ENCODE results near the gene COX7C.

The COX7C gene

DNA sequence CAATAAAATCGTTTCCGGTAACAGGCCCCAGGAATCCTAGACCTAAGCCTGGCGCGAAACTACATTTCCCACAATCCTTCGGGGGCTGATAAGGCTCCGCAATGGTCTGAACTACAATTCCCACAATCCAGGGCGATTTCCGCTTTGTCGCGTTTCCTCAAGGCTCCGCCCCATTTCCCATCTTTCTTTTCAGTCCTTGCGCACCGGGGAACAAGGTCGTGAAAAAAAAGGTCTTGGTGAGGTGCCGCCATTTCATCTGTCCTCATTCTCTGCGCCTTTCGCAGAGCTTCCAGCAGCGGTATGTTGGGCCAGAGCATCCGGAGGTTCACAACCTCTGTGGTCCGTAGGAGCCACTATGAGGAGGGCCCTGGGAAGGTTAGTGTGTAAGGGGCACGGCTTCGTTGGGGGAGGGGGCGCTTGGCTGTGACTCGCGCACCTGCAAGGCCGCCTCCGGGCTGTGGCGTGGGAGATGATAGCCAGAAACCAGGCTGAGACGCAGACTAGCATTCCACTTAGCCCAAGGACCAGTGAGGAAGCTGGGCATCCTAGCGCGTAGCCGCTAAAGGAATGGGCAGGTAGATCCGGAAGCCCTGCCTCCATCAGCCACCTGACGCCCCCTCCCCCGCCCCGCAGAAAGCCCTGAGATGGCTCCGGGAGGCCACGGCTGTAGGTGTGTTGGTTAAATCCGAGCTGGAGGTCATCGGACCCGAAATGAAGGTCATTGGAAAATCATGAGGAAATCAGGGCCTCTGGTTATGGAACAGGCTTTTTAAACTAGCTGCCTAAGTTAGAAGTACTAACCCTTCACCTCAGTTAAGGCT is at the start of gene COX7C (continued):
- TF ChIP-seq, protein P1, sequence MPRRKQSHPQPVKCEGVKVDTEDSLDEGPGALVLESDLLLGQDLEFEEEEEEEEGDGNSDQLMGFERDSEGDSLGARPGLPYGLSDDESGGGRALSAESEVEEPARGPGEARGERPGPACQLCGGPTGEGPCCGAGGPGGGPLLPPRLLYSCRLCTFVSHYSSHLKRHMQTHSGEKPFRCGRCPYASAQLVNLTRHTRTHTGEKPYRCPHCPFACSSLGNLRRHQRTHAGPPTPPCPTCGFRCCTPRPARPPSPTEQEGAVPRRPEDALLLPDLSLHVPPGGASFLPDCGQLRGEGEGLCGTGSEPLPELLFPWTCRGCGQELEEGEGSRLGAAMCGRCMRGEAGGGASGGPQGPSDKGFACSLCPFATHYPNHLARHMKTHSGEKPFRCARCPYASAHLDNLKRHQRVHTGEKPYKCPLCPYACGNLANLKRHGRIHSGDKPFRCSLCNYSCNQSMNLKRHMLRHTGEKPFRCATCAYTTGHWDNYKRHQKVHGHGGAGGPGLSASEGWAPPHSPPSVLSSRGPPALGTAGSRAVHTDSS (tag by site-specific recombination; IDR thresholded peaks at IDR 0.05): no peak
- TF ChIP-seq, protein P2, sequence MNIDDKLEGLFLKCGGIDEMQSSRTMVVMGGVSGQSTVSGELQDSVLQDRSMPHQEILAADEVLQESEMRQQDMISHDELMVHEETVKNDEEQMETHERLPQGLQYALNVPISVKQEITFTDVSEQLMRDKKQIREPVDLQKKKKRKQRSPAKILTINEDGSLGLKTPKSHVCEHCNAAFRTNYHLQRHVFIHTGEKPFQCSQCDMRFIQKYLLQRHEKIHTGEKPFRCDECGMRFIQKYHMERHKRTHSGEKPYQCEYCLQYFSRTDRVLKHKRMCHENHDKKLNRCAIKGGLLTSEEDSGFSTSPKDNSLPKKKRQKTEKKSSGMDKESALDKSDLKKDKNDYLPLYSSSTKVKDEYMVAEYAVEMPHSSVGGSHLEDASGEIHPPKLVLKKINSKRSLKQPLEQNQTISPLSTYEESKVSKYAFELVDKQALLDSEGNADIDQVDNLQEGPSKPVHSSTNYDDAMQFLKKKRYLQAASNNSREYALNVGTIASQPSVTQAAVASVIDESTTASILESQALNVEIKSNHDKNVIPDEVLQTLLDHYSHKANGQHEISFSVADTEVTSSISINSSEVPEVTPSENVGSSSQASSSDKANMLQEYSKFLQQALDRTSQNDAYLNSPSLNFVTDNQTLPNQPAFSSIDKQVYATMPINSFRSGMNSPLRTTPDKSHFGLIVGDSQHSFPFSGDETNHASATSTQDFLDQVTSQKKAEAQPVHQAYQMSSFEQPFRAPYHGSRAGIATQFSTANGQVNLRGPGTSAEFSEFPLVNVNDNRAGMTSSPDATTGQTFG (tag by site-specific recombination; IDR thresholded peaks at IDR 0.05; ENCODE audit: borderline replicate concordance): no peak
- TF ChIP-seq ZNF777 (tag by site-specific recombination; IDR thresholded peaks at IDR 0.05; ENCODE audit: borderline replicate concordance): no peak
- 0 out of 2 replicates have a peak, but pooled peaks have one; percentile 36 for TF ChIP-seq ZSCAN30 (tag by site-specific recombination; IDR thresholded peaks at IDR 0.05)
- TF ChIP-seq, protein P3, sequence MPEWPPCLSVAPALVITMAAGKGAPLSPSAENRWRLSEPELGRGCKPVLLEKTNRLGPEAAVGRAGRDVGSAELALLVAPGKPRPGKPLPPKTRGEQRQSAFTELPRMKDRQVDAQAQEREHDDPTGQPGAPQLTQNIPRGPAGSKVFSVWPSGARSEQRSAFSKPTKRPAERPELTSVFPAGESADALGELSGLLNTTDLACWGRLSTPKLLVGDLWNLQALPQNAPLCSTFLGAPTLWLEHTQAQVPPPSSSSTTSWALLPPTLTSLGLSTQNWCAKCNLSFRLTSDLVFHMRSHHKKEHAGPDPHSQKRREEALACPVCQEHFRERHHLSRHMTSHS (tag by site-specific recombination; IDR thresholded peaks at IDR 0.05): no peak
- TF ChIP-seq ZNF23 (tag by site-specific recombination; IDR thresholded peaks at IDR 0.05; ENCODE audit: borderline replicate concordance): no peak
- TF ChIP-seq MZF1 (tag by site-specific recombination; IDR thresholded peaks at IDR 0.05; ENCODE audit: borderline replicate concordance): no peak
- peak; percentile 82 for TF ChIP-seq YY1 (tag by site-specific recombination; IDR thresholded peaks at IDR 0.05)
- TF ChIP-seq HOXD13 (CRISPR knock-in tag; IDR thresholded peaks at IDR 0.05; ENCODE audit: borderline replicate concordance): no peak
- TF ChIP-seq ZNF670 (tag by site-specific recombination; IDR thresholded peaks at IDR 0.05; ENCODE audit: low read depth): no peak
- TF ChIP-seq ZNF521 (tag by site-specific recombination; IDR thresholded peaks at IDR 0.05): no peak
- TF ChIP-seq BCL11A (tag by site-specific recombination; IDR thresholded peaks at IDR 0.05; ENCODE audit: low read depth): no peak
- no peak for TF ChIP-seq KLF7 (tag by site-specific recombination; IDR thresholded peaks at IDR 0.05; ENCODE audit: borderline replicate concordance)
- TF ChIP-seq HOXA7 (CRISPR knock-in tag; IDR thresholded peaks at IDR 0.05; ENCODE audit: borderline replicate concordance): no peak
- TF ChIP-seq ZNF658 (tag by site-specific recombination; IDR thresholded peaks at IDR 0.05): no peak
- peak; percentile 79; the same call in 1 of the 2 replicates for TF ChIP-seq ZXDB (tag by site-specific recombination; IDR thresholded peaks at IDR 0.05)
- no peak for TF ChIP-seq SCRT2 (tag by site-specific recombination; IDR thresholded peaks at IDR 0.05)
- TF ChIP-seq ZNF843 (tag by site-specific recombination; IDR thresholded peaks at IDR 0.05): no peak
- no peak for TF ChIP-seq ZNF157 (tag by site-specific recombination; IDR thresholded peaks at IDR 0.05)
- TF ChIP-seq ZBTB1 (tag by site-specific recombination; IDR thresholded peaks at IDR 0.05): no peak
- TF ChIP-seq ZFHX2 (tag by site-specific recombination; conservative IDR thresholded peaks at IDR 0.05): peak; percentile 74
- TF ChIP-seq ZNF394 (tag by site-specific recombination; IDR thresholded peaks at IDR 0.05; ENCODE audit: borderline replicate concordance): peak; percentile 33; the same call in 1 of the 2 replicates
- TF ChIP-seq FEZF1 (tag by site-specific recombination; IDR thresholded peaks at IDR 0.05): no peak
- TF ChIP-seq ZNF16 (tag by site-specific recombination; IDR thresholded peaks at IDR 0.05; ENCODE audit: low read depth): no peak
- peak; percentile 64 for TF ChIP-seq SETDB1 (IDR thresholded peaks at IDR 0.05; ENCODE audit: insufficient read length, low read length)
- TF ChIP-seq, protein P4, sequence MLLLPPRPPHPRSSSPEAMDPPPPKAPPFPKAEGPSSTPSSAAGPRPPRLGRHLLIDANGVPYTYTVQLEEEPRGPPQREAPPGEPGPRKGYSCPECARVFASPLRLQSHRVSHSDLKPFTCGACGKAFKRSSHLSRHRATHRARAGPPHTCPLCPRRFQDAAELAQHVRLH (tag by site-specific recombination; IDR thresholded peaks at IDR 0.05): 0 out of 2 replicates have a peak, but pooled peaks have one; percentile 10
- TF ChIP-seq ZNF701 (tag by site-specific recombination; IDR thresholded peaks at IDR 0.05): no peak
- TF ChIP-seq, protein P5, sequence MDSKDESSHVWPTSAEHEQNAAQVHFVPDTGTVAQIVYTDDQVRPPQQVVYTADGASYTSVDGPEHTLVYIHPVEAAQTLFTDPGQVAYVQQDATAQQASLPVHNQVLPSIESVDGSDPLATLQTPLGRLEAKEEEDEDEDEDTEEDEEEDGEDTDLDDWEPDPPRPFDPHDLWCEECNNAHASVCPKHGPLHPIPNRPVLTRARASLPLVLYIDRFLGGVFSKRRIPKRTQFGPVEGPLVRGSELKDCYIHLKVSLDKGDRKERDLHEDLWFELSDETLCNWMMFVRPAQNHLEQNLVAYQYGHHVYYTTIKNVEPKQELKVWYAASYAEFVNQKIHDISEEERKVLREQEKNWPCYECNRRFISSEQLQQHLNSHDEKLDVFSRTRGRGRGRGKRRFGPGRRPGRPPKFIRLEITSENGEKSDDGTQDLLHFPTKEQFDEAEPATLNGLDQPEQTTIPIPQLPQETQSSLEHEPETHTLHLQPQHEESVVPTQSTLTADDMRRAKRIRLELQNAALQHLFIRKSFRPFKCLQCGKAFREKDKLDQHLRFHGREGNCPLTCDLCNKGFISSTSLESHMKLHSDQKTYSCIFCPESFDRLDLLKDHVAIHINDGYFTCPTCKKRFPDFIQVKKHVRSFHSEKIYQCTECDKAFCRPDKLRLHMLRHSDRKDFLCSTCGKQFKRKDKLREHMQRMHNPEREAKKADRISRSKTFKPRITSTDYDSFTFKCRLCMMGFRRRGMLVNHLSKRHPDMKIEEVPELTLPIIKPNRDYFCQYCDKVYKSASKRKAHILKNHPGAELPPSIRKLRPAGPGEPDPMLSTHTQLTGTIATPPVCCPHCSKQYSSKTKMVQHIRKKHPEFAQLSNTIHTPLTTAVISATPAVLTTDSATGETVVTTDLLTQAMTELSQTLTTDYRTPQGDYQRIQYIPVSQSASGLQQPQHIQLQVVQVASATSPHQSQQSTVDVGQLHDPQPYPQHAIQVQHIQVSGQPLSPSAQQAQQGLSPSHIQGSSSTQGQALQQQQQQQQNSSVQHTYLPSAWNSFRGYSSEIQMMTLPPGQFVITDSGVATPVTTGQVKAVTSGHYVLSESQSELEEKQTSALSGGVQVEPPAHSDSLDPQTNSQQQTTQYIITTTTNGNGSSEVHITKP (tag by site-specific recombination; IDR thresholded peaks at IDR 0.05): no peak
